Natural killer cell (primary cell): ENCODE data around the gene INKA2. TPM values are rescaled to one million over a fixed set of nuclear protein-coding genes. Genes with fewer than 3 reads are reported as not detected.
"Not testable (repeated sequence)": the region's sequence is repeated elsewhere in the genome, so short reads cannot be mapped to it uniquely, and the experiment has no call there.

ENCODE experiments used
- ATAC-seq, 3 donors: fragments of 150-1000 bp in 2 of 3; fragments of 200-7000 bp in 1 of 3; cut with Tn5 transposase; 1 replicate in 1 of 3; 2 replicates in 2 of 3; pipeline ENCODE4 v1.10.0; 2021; ENCODE audit warnings: mild to moderate bottlenecking in 2 of 3, moderate library complexity in 2 of 3
- DNase-seq, 2 donors: peaks; one replicate each; pipeline versions ENCODE4 v3.0.0 to v3.0.0-alpha.2; 2013 to 2021; ENCODE audit warnings: mixed read lengths in 1 of 2
- H3K27ac ChIP-seq: one replicate; pipeline ENCODE4 v1.5.1; 2013; ENCODE audit warnings: mild to moderate bottlenecking, low read length
- H3K27me3 ChIP-seq: one replicate; pipeline ENCODE4 v1.6.1; 2013; ENCODE audit warnings: low read length; ENCODE audit not compliant: control insufficient read depth, insufficient read depth
- H3K36me3 ChIP-seq: one replicate; pipeline ENCODE4 v1.6.1; 2013; ENCODE audit warnings: low read length; ENCODE audit not compliant: control insufficient read depth, insufficient read depth
- H3K4me1 ChIP-seq: one replicate; pipeline ENCODE4 v1.6.1; 2013; ENCODE audit warnings: low read length; ENCODE audit not compliant: control insufficient read depth, insufficient read depth
- H3K4me3 ChIP-seq: one replicate; pipeline ENCODE4 v1.5.1; 2013; ENCODE audit warnings: low read length
- H3K9me3 ChIP-seq: one replicate; pipeline ENCODE4 v1.6.1; 2013; ENCODE audit warnings: low read length; ENCODE audit not compliant: control insufficient read depth, insufficient read depth
- H3K27ac Mint-ChIP-seq, 2 donors: one replicate each; pipeline ENCODE4 v1.8.0; 2022; ENCODE audit warnings: mild to moderate bottlenecking in 2 of 2, mixed read lengths in 2 of 2, moderate library complexity in 1 of 2
- H3K27me3 Mint-ChIP-seq, 2 donors: one replicate each; pipeline ENCODE4 v1.8.0; 2022; ENCODE audit warnings: low read depth in 2 of 2, mixed read lengths in 2 of 2
- H3K36me3 Mint-ChIP-seq: one replicate; pipeline ENCODE4 v1.8.0; 2022; ENCODE audit warnings: mixed read lengths
- H3K4me1 Mint-ChIP-seq, 2 donors: one replicate each; pipeline ENCODE4 v1.8.0; 2022; ENCODE audit warnings: mixed read lengths in 2 of 2
- H3K4me3 Mint-ChIP-seq: one replicate; pipeline ENCODE4 v1.8.0; 2022; ENCODE audit warnings: mild to moderate bottlenecking, moderate library complexity, mixed read lengths
- H3K9me3 Mint-ChIP-seq, 2 donors: one replicate each; pipeline ENCODE4 v1.8.0; 2022; ENCODE audit warnings: mixed read lengths in 2 of 2
- WGBS: methylation state at CpG from one replicate; pipeline ENCODE4 v1.1.7; 2013; ENCODE audit warnings: missing lambda C conversion rate; ENCODE audit not compliant: insufficient coverage; 5-methylcytosine and 5-hydroxymethylcytosine counted together
- intact Hi-C: fragments of 100-400 bp; cut with micrococcal nuclease; formaldehyde crosslinking; loops from one replicate; pipeline ENCODE4 v1.14.2; 2022
- total RNA-seq, 4 donors: library from RNA; stranded (reverse); fragments of 120-200 nt in 1 of 4; gene quantifications; one replicate each; pipeline versions ENCODE4 v1.2.3 to v1.2.4, GENCODE V29; 2013 to 2022
- TF ChIP-seq, protein P1 (sequence below): fragments of 200-600 bp; IDR thresholded peaks from one replicate; pipeline ENCODE4 v1.8.0; 2022; ENCODE audit warnings: antibody characterized with exemption

The INKA2 gene
- total RNA-seq, 3 donors from 2014 or later (not counting 1 experiment from before 2014, with no cell fraction given), result 0.48 to 2.6 (median 1.4) TPM

DNA sequence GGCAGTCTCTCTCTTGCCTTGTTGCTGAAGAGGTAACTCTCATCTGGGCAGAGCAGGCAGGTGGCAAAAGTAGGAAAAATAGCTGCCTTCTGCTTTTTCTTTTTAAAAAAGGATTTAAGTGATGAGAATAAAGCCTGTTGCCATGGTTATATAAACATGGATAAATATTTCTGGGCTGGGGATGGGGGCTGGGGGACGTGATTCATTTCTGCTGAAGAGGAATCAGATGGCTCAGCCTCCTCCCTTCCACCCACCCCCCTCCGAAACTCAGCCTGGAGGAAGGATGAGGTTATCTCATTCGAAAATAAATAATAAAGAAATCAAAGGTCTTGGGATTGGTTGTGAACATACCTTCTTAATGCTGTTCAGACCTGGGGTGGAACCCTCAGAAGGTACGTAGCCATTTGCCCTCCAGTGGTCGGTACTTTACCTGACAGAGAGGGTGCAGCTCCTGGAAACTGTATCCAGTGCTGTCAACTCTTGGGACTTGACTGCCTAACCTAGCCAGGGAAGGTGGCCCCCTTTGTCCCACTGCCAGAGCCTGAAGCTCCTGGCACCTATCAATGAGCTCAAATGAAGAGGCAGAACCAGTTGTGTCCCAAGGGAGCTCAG, 3.8 kb upstream of the INKA2 start:
- Mint-ChIP-seq H3K4me1 (peaks cover 15 to 35% of the 10 kb centered on the region in 2 donors), H3K4me3 (no peak overlapping the region), H3K27me3 (peaks cover 7 to 23% of the 10 kb centered on the region in 2 donors), H3K27ac (no peak overlapping the region), H3K36me3 (no peaks in the 10 kb centered on the region), H3K9me3 (no peaks in the 10 kb centered on the region)
- no peak overlapping the region for H3K4me3 ChIP-seq
- WGBS, result 88% methylated on average over 3 of the region's 5 CpGs
- ATAC-seq, result no peak
- H3K9me3 ChIP-seq, result no peaks in the 10 kb centered on the region
- H3K27me3 ChIP-seq, result peaks cover 11% of the 10 kb centered on the region
- TF ChIP-seq, protein P1, sequence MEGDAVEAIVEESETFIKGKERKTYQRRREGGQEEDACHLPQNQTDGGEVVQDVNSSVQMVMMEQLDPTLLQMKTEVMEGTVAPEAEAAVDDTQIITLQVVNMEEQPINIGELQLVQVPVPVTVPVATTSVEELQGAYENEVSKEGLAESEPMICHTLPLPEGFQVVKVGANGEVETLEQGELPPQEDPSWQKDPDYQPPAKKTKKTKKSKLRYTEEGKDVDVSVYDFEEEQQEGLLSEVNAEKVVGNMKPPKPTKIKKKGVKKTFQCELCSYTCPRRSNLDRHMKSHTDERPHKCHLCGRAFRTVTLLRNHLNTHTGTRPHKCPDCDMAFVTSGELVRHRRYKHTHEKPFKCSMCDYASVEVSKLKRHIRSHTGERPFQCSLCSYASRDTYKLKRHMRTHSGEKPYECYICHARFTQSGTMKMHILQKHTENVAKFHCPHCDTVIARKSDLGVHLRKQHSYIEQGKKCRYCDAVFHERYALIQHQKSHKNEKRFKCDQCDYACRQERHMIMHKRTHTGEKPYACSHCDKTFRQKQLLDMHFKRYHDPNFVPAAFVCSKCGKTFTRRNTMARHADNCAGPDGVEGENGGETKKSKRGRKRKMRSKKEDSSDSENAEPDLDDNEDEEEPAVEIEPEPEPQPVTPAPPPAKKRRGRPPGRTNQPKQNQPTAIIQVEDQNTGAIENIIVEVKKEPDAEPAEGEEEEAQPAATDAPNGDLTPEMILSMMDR, result no peak
- DNase-seq, result no peak
- H3K27ac ChIP-seq, result no peak overlapping the region
- no peaks in the 10 kb centered on the region for H3K36me3 ChIP-seq
- peaks cover 24% of the 10 kb centered on the region for H3K4me1 ChIP-seq
- intact Hi-C loops, result no loop called here

DNA sequence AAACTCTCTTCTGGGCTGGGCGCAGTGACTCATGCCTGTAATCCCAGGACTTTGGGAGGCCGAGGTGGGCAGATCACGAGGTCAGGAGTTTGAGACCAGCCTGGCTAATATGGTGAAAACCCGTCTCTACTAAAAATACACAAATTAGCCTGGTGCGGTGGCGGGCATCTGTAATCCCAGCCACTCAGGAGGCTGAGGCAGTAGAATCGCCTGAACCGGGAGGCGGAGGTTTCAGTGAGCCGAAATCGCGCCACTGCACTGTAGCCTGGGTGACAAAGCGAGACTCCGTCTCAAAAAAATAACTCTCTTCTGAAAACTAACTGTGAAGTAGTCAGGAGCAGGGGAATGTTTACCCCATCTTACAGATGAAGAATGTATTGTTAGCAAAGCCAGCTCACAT, 3.1 kb upstream of the INKA2 start:
- intact Hi-C loops, H3K9me3 ChIP-seq, DNase-seq, H3K4me3 ChIP-seq, H3K36me3 ChIP-seq, ATAC-seq, H3K27ac ChIP-seq, H3K27ac Mint-ChIP-seq, H3K9me3 Mint-ChIP-seq, H3K36me3 Mint-ChIP-seq, H3K4me3 Mint-ChIP-seq: not testable (repeated sequence)
- Mint-ChIP-seq H3K4me1 (peaks cover 22 to 38% of the 10 kb centered on the region in 2 donors), H3K27me3 (peaks cover 15 to 30% of the 10 kb centered on the region in 2 donors)
- Histone ChIP-seq H3K27me3 (peaks cover 13% of the 10 kb centered on the region), H3K4me1 (peaks cover 28% of the 10 kb centered on the region)
- 97% methylated on average over 13 of the region's 14 CpGs for WGBS

DNA sequence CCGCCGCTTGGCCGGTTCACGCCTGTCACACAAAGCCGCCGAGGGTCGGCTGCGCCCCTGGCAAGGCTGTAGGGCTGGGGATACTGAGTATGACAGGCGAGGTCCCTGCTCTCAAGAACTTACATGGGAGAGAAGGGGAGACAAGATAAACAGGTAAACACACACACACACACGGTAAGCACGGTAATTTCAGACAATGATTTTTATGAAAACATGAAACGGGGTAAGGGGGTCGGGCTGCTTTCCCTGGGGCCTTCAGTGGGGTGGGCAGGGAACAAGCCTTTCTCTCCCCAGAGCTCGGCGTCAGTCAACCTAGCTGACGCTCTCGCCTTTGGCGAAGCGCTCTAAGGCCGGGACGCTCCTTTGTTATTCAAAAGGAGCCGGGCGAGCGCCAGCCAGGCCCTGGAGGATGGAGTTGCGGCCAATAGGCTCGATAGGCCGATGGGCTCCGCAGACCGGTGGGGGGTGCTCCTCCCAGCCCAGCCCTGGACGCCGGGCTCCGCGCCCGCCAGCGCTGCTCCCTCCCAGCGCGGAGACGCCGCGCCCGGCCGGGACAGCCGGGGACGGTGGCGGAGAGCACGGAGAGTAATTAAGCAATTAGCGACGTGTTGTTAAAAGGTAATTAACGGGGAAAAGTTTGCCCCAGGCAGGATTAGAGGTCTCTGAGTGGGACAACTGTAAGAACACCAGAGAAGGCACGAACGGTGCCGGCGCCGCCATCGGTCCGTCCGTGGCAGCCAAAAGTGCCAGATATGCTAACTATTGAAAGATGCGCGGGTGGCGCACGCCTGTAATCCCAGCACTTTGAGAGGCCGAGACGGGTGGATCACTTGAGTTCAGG, 950 bp upstream of the INKA2 start:
- H3K4me1 Mint-ChIP-seq, result peaks cover 22 to 36% of the 10 kb centered on the region in 2 donors
- H3K4me3 Mint-ChIP-seq, result peak overlapping the region; percentile 92
- no peaks in the 10 kb centered on the region for H3K9me3 Mint-ChIP-seq
- peaks cover 17 to 32% of the 10 kb centered on the region in 2 donors for H3K27me3 Mint-ChIP-seq
- peak overlapping the region; percentile 37 to 77 for H3K27ac Mint-ChIP-seq
- Histone ChIP-seq H3K36me3 (no peaks in the 10 kb centered on the region), H3K9me3 (no peaks in the 10 kb centered on the region), H3K27me3 (peaks cover 23% of the 10 kb centered on the region), H3K4me1 (peaks cover 28% of the 10 kb centered on the region), H3K27ac (no peak overlapping the region), H3K4me3 (peak overlapping the region; percentile 54)
- intact Hi-C loops, result no loop called here
- TF ChIP-seq, protein P1, result no peak
- WGBS, result 2% methylated on average over 63 of the region's 63 CpGs
- no peaks in the 10 kb centered on the region for H3K36me3 Mint-ChIP-seq
- ATAC-seq (peak; percentile 16 to 36 (median 31)), DNase-seq (peak; percentile 24 to 43)
